H9 (cell line): Measurements from ENCODE around the gene ZMIZ1. TPM values are rescaled to one million over a fixed set of nuclear protein-coding genes. Genes with fewer than 3 reads are reported as not detected.

Experiments used
- DNase-seq: peaks from one replicate; pipeline ENCODE4 v3.0.0-alpha.2; 2017
- H2AFZ ChIP-seq: one replicate; pipeline ENCODE4 v1.6.1; 2013; ENCODE audit warnings: mild to moderate bottlenecking, low read length, control low read depth, moderate library complexity
- H2AK5ac ChIP-seq: 2 replicates; pipeline ENCODE4 v1.6.1; 2013; ENCODE audit warnings: low read length, control low read depth, mixed read lengths; ENCODE audit not compliant: insufficient read length
- H2BK120ac ChIP-seq: one replicate; pipeline ENCODE4 v1.6.1; 2013; ENCODE audit warnings: low read depth, mild to moderate bottlenecking, low read length, control low read depth, inconsistent platforms; ENCODE audit not compliant: poor library complexity, severe bottlenecking
- H2BK12ac ChIP-seq: 2 replicates; pipeline ENCODE4 v1.6.1; 2013; ENCODE audit warnings: low read length, control low read depth, mixed read lengths, low read depth; ENCODE audit not compliant: insufficient read length
- H2BK15ac ChIP-seq: 2 replicates; pipeline ENCODE4 v1.6.1; 2013; ENCODE audit warnings: low read depth, low read length, control low read depth
- H2BK20ac ChIP-seq: one replicate; pipeline ENCODE4 v1.6.1; 2013; ENCODE audit warnings: low read depth, mild to moderate bottlenecking, low read length, control low read depth, inconsistent platforms; ENCODE audit not compliant: poor library complexity, severe bottlenecking
- H2BK5ac ChIP-seq: 2 replicates; pipeline ENCODE4 v1.6.1; 2013; ENCODE audit warnings: low read length, control low read depth, mixed read lengths; ENCODE audit not compliant: insufficient read length
- H3K14ac ChIP-seq: 2 replicates; pipeline ENCODE4 v1.6.1; 2013; ENCODE audit warnings: low read length, control low read depth; ENCODE audit not compliant: insufficient read depth
- H3K18ac ChIP-seq: 2 replicates; pipeline ENCODE4 v1.6.1; 2013; ENCODE audit warnings: low read depth, mild to moderate bottlenecking, mixed read lengths, low read length, control low read depth; ENCODE audit not compliant: insufficient read length
- H3K23ac ChIP-seq: 2 replicates; pipeline ENCODE4 v1.6.1; 2013; ENCODE audit warnings: low read length, control low read depth, mixed read lengths, low read depth; ENCODE audit not compliant: insufficient read length
- H3K23me2 ChIP-seq: 2 replicates; pipeline ENCODE4 v1.6.1; 2013; ENCODE audit warnings: low read depth, mild to moderate bottlenecking, mixed read lengths, low read length, control low read depth; ENCODE audit not compliant: insufficient read length, poor library complexity, severe bottlenecking
- H3K27ac ChIP-seq: 2 replicates; pipeline ENCODE4 v1.5.1; 2013; ENCODE audit warnings: low read length, control low read depth, mixed read lengths, low read depth; ENCODE audit not compliant: insufficient read length
- H3K27me3 ChIP-seq: 2 replicates; pipeline ENCODE4 v1.6.1; 2013; ENCODE audit warnings: low read length, control low read depth, inconsistent platforms; ENCODE audit not compliant: insufficient read depth
- H3K4ac ChIP-seq: 2 replicates; pipeline ENCODE4 v1.6.1; 2013; ENCODE audit warnings: low read depth, mild to moderate bottlenecking, control low read depth, inconsistent platforms, low read length, moderate library complexity
- H3K4me1 ChIP-seq: 2 replicates; pipeline ENCODE4 v1.6.1; 2013; ENCODE audit warnings: low read length, control low read depth, inconsistent platforms; ENCODE audit not compliant: insufficient read depth
- H3K4me2 ChIP-seq: 2 replicates; pipeline ENCODE4 v1.6.1; 2013; ENCODE audit warnings: low read length, control low read depth, mixed read lengths; ENCODE audit not compliant: insufficient read length, insufficient read depth
- H3K56ac ChIP-seq: 2 replicates; pipeline ENCODE4 v1.6.1; 2013; ENCODE audit warnings: low read depth, mild to moderate bottlenecking, mixed read lengths, low read length, control low read depth; ENCODE audit not compliant: insufficient read length
- H3K79me1 ChIP-seq: 2 replicates; pipeline ENCODE4 v1.6.1; 2013; ENCODE audit warnings: low read depth, mild to moderate bottlenecking, moderate library complexity, low read length, control low read depth, inconsistent platforms; ENCODE audit not compliant: insufficient read depth, poor library complexity, severe bottlenecking
- H3K79me2 ChIP-seq: 2 replicates; pipeline ENCODE4 v1.6.1; 2013; ENCODE audit warnings: low read length, control low read depth, inconsistent platforms; ENCODE audit not compliant: insufficient read depth
- H3K9ac ChIP-seq: 2 replicates; pipeline ENCODE4 v1.6.1; 2013; ENCODE audit warnings: low read length, control low read depth, mixed read lengths; ENCODE audit not compliant: insufficient read length; ENCODE audit errors: extremely low read depth
- H3K9me3 ChIP-seq: one replicate; pipeline ENCODE4 v1.6.1; 2013; ENCODE audit warnings: low read depth, low read length, inconsistent platforms; ENCODE audit not compliant: control insufficient read depth
- H3T11ph ChIP-seq: one replicate; pipeline ENCODE4 v1.6.1; 2013; ENCODE audit warnings: mild to moderate bottlenecking, low read length, control low read depth, inconsistent platforms
- H4K20me1 ChIP-seq: one replicate; pipeline ENCODE4 v1.6.1; 2013; ENCODE audit not compliant: control insufficient read depth, insufficient read length, insufficient read depth
- H4K5ac ChIP-seq: 2 replicates; pipeline ENCODE4 v1.6.1; 2013; ENCODE audit warnings: low read depth, mild to moderate bottlenecking, mixed read lengths, low read length, control low read depth; ENCODE audit not compliant: insufficient read length
- H4K8ac ChIP-seq: replicated peaks from 2 replicates; pipeline ENCODE4 v1.6.1; 2013; ENCODE audit warnings: low read length, control low read depth, mixed read lengths, low read depth; ENCODE audit not compliant: insufficient read length
- H4K91ac ChIP-seq: 2 replicates; pipeline ENCODE4 v1.6.1; 2013; ENCODE audit warnings: low read depth, mild to moderate bottlenecking, moderate library complexity, mixed read lengths, low read length, control low read depth; ENCODE audit not compliant: insufficient read length
- H3K27ac Mint-ChIP-seq, 3 experiments: 2 replicates in 2 of 3; 3 replicates in 1 of 3; pipeline ENCODE4 v1.8.0; 2020 to 2021; ENCODE audit warnings: mixed read lengths in 3 of 3, mild to moderate bottlenecking in 1 of 3, moderate library complexity in 1 of 3
- H3K27me3 Mint-ChIP-seq: 2 replicates; pipeline ENCODE4 v1.8.0; 2021; ENCODE audit warnings: low read depth, mild to moderate bottlenecking, moderate library complexity, mixed read lengths
- H3K36me3 Mint-ChIP-seq, 3 experiments: 2 replicates in 2 of 3; 3 replicates in 1 of 3; pipeline ENCODE4 v1.8.0; 2020 to 2021; ENCODE audit warnings: low read depth in 3 of 3, mixed read lengths in 3 of 3; ENCODE audit not compliant: insufficient read depth in 1 of 3
- H3K4me1 Mint-ChIP-seq, 2 experiments: 2 replicates each; pipeline ENCODE4 v1.8.0; 2020; ENCODE audit warnings: mixed read lengths in 2 of 2
- H3K4me3 Mint-ChIP-seq, 2 experiments: 2 replicates in 1 of 2; 3 replicates in 1 of 2; pipeline ENCODE4 v1.8.0; 2020 to 2021; ENCODE audit warnings: mild to moderate bottlenecking in 2 of 2, mixed read lengths in 2 of 2, moderate library complexity in 1 of 2
- H3K9me3 Mint-ChIP-seq, 2 experiments: 2 replicates in 1 of 2; 3 replicates in 1 of 2; pipeline ENCODE4 v1.8.0; 2020; ENCODE audit warnings: mild to moderate bottlenecking in 2 of 2, mixed read lengths in 2 of 2, moderate library complexity in 1 of 2
- CTCF ChIP-seq: fragments of 200-600 bp; sonication (generic); conservative IDR thresholded peaks from 3 replicates; pipeline ENCODE4 v1.8.0; 2021; ENCODE audit warnings: antibody characterized with exemption, mild to moderate bottlenecking
- WGBS: extraction: QIAGEN DNeasy Blood & Tissue Kit; methylation state at CpG from one replicate; pipeline ENCODE4 v1.1.7; 2013; ENCODE audit warnings: missing lambda C conversion rate, low lambda C conversion rate, mixed read lengths; ENCODE audit not compliant: insufficient read length; ENCODE audit errors: extremely low coverage; 5-methylcytosine and 5-hydroxymethylcytosine counted together
- total RNA-seq: library from RNA; stranded (reverse); gene quantifications from 2 replicates; pipeline ENCODE4 v1.2.1, GENCODE V29; 2021

Gene ZMIZ1
- total RNA-seq, 1 experiment from 2014 or later, result 36.9 TPM

GRCh38 chr10:79116801-79117723, 48.3 kb downstream of the ZMIZ1 start:
- H2BK12ac ChIP-seq, result no peak overlapping the region
- Mint-ChIP-seq H3K4me3 (no peak overlapping the region), H3K9me3 (no peaks in the 10 kb centered on the region), H3K27ac (peak overlapping the region in 2 of 3 experiments; percentile 71 to 79; a peak in 4 of 7 replicates), H3K4me1 (peaks cover 45 to 55% of the 10 kb centered on the region in 2 experiments), H3K27me3 (no peaks in the 10 kb centered on the region), H3K36me3 (peaks cover 3 to 14% (median 8%) of the 10 kb centered on the region in 3 experiments; a peak in 6 of 7 replicates)
- no peak overlapping the region for H2BK15ac ChIP-seq
- no peaks in the 10 kb centered on the region for H3K23me2 ChIP-seq
- WGBS, result no CpG with 5 or more reads among the region's 12 CpGs
- no peaks in the 10 kb centered on the region for H3K27me3 ChIP-seq
- H4K20me1 ChIP-seq, result no peaks in the 10 kb centered on the region
- H4K8ac ChIP-seq, result no peak overlapping the region
- TF ChIP-seq CTCF, result no peak
- no peak overlapping the region for H3K27ac ChIP-seq
- peaks cover 2% of the 10 kb centered on the region; the same call in 1 of the 2 replicates for H3K4me1 ChIP-seq
- H4K91ac ChIP-seq, result no peak overlapping the region
- H2BK5ac ChIP-seq, result no peak overlapping the region
- H3T11ph ChIP-seq, result no peak overlapping the region
- H3K9me3 ChIP-seq, result no peaks in the 10 kb centered on the region
- no peak overlapping the region for H2AK5ac ChIP-seq
- no peak overlapping the region for H2AFZ ChIP-seq
- H3K14ac ChIP-seq, result no peak overlapping the region; the same call in 1 of the 2 replicates
- no peak overlapping the region for H3K4ac ChIP-seq
- H2BK20ac ChIP-seq, result no peak overlapping the region
- H3K9ac ChIP-seq, result no peak overlapping the region
- H3K56ac ChIP-seq, result no peak overlapping the region
- no peak for DNase-seq
- no peak overlapping the region for H2BK120ac ChIP-seq
- no peak overlapping the region for H3K4me2 ChIP-seq
- no peak overlapping the region for H3K18ac ChIP-seq
- H3K79me1 ChIP-seq, result no peaks in the 10 kb centered on the region
- no peak overlapping the region for H3K23ac ChIP-seq
- H3K79me2 ChIP-seq, result peaks cover 6% of the 10 kb centered on the region; the same call in 1 of the 2 replicates
- no peak overlapping the region for H4K5ac ChIP-seq
